HG03378 (cell line): ENCODE results near the gene REXO1.

Experiments
- ATAC-seq: cut with Tn5 transposase; IDR thresholded peaks from one replicate; pipeline ENCODE4 v1.9.1; 2021; ENCODE audit warnings: mild to moderate bottlenecking, moderate library complexity; ENCODE audit not compliant: unreplicated experiment

REXO1 gene

DNA sequence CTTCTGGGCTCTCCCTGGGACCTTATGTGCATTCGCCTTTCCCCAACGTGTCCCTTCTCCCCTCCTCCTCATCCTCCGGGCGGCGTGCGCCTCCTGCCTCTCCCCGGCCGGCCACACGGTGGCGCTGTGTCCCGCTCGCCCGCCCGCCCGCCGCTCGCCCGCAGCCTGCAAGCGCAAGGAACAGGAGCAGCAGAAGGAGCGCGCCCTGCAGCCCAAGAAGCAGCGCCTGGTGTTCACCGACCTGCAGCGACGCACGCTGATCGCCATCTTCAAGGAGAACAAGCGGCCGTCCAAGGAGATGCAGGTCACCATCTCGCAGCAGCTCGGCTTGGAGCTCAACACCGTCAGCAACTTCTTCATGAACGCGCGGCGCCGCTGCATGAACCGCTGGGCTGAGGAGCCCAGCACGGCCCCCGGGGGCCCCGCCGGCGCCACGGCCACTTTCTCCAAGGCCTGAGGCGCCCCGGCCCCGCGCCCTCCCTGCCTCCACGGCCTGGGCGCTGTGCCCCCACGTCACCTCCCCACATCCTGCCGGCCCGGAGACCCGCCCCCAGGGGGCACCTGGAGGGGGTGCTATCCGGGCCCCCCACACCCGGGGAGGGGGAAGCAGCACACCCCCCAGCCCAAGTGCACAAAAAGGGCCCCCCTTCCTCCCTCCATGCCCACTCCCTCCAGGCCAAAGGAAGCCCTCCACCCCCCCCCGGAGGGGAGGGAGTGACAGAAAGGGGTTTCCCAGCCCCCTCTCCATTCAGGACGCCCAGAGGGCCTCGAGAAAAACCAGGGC is 73.1 kb downstream of the REXO1 start:
- ATAC-seq, result no peak

DNA sequence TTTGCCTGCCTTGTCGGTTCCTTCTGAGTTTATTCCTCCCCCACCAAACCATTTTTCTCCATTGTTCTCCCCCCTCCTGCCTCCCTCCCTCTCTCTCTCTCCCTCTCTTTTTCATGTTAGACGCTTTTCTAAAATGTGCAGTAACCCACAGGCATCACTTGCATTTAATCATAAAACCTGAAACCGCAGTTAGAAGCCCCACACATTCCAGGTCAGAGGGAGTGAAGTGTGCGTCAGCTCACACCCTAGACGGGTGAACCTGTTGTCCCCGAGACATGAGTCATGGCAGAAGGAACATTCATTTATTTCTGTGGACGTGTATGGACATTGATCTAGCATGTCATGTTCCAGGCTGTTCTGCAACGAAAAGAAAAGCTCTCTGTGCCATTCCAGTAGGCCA is 75.1 kb downstream of the REXO1 start:
- ATAC-seq, result no peak

DNA sequence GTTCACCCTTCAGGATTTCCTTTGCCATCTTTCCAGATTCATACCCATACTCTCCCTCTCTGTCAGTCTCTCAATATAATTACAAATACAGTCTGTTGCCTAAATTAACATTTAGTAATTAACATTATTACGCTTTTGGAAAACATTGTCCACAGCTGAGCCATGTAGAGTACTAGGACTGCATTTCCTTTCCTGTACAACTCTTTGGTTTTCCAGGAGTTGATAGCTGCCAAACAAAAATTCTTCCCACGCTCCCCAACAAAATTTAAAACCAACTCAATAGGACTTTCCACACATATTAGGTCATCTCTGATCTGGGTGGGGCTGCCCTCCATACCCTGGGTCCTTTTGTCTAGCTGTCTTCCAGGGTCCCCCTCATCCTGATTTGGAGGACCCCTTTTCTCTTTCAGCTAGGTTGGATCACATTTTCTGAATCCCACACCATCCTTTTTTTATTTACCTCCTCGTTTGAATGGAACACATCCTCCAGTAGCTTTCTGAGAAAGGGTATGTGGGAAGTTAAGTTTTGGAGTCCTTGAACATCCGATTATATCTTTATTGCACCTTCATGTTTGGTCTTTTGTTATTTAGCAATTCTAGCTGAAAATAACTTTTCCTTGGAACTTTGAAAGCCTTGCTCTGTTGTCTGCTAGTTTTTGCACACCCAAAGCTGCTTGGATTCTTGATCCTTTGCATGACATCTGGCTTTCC is 77.3 kb downstream of the REXO1 start:
- no peak for ATAC-seq

DNA sequence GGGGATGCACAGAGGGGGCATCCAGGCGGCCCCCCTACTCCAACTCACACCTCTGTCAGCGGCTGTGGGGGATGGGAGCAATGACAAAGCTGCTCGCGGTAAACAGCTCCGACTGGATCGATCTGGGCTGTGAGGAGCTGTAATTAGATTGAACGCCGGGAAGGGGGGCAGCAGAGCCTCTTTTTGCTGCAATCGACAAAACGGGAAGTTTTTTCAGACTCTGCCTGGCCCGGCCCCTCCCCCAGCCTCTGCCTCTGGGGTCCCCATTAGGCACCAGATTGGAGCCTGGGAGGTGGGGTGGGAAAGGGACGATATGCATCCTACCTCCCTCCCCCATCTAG is 78.7 kb downstream of the REXO1 start:
- no peak for ATAC-seq

DNA sequence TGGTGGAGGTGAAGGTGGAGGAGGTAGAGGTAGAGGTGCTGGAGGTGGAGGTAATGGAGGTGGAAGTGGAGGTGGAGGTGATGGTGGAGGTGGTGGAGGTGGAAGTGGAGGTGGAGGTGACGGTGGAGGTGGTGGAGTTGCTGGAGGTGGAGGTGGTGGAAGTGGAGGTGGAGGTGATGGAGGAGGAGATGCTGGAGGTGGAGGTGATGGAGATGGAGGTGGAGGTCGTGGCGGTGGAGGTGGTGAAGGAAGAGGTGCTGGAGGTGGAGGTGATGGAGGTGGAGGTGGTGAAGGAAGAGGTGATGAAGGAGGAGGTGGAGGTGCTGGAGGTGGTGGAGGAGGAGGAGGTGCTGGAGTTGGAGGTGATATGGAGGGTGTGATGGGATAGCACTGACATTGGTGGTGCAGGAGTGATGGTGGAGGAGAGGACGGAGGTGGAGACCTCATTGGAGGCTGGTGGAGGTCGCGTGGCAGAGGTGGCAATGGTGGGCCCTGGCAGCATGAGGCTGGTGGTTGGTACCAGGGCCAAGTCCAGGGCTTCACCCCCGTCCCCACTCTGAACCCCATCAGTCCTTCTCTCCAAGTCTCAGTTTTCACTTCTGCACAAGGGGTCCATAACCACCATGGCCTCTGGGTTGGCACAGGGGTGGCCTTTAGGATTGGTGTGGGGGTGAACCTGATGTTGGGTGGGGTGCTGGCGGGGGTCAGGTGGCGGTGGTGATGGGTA is 79.2 kb downstream of the REXO1 start:
- no peak for ATAC-seq

DNA sequence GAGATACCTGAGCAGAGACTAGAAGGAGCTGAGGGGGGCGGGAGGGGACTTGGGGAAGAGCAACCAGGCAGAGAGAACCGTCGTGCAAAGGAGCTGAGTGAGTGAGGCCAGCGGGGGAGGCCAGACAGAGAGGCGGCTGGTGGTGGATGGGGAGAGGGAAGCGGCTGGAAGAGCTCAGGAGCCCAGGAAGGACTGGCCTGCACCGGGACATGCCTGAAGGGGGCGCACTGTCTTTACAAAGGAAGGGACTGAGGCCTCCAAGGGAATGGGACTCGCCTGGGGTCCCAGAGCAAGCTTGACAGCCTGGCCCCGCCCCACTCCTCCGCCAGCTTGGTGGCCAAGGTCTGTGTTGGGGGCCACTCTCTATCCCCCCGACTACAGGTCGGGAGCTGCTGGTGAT is 80.0 kb downstream of the REXO1 start:
- ATAC-seq, result no peak

DNA sequence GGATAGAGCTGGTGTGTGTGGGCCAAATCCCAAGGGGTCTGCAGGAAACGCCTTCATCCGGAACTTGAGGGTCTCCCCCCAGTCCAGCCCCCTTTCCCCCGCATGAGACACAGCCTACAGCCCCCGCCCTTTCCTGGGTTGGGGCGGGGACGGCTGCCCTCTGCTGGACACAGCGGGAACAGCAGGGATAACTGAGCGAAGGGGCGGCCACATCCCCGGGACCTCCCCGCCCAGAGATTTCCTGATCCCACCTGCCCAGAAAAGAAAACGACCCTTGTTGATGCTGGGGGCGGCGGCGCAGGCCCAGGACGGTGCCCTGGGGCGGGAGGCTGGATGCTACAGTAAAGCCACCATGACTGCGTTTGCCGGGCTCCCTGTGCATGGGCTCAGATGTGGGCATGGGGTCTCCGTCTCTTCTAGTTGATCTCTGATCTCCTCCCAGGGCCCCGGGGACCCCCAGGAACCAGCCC is 80.8 kb downstream of the REXO1 start:
- no peak for ATAC-seq

DNA sequence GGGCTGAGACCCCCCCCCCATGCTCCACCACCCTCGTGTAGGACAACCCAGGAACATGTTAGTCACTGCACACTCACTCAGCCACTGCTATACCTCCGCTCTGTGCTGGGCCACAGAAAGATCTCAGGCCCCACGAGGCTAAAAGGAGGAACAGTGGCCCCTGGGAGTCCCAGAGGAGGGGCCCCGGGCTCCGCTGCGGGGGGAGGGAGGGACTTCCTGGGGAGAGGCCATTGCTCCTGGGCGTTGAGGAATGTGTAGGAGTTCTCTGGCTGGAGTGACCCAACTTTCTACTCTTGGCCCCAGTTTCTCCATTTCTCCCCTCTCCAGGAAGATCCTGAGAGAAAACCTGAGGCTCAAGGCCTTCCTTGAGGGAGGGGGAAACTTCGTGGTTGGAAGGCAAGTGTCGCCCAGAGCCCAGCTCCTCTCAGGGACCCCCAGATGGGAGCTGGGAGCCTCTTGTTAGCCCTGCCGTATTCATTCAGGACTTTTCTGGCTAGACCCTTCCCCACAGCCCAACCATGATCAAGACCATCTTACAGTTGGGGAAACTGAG is 81.4 kb downstream of the REXO1 start:
- ATAC-seq, result no peak

DNA sequence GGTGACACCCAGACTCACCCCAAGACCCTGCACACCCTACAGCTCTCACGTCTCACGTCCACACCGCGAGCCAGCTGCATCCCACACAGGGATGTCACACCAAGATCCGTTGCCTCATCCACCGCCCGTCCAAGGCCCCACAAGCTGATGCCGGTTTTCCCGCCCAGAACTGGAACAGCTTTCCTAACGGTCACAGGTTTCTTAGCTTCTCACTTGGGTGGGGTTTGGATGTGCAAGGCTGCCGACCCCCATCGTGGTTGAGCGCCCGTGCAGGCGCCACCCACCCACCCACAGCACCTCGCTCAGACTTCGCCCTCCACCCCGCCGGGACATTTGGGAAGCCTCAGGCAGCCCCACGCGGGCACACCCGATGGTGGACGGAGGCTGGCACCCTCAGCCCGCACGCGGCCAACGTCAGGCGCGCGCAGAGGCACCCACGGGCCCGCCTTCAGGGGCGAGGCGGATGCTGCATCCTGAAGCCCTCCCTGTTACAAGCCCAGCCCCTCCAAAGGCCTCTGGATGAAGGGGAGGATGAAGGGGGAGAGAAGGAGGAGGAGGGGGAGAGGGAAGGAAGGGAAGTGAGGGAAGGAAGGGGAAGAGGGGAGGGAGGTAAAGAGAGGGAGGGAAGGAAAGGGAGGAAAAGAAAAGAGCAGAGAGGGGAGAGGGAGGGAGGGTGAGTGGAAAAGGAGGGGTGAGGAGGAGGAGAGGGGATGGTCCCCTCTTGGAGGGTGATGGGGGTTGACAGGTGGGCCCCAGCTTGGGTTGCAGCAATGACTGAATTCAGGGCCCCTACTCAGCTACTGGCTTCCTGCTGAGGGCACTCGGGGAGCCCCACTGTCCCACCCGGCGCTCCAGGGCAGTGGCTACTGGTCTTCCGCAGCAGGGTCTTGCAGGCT is 82.1 kb downstream of the REXO1 start:
- no peak for ATAC-seq
